NCI-H524 (cell line): ENCODE data around the gene ANKRD1.
"Not testable (repeated sequence)": the region's sequence is repeated elsewhere in the genome, so short reads cannot be mapped to it uniquely, and the experiment has no call there.

ENCODE experiments used
- DNase-seq, 2 experiments: peaks; one replicate each; lab custom pipeline; 2025; lab: John Stamatoyannopoulos, UW

Gene ANKRD1

GRCh38 chr10:90912174-90912573 is 8.7 kb downstream of the ANKRD1 start:
- DNase-seq = no peak

DNA sequence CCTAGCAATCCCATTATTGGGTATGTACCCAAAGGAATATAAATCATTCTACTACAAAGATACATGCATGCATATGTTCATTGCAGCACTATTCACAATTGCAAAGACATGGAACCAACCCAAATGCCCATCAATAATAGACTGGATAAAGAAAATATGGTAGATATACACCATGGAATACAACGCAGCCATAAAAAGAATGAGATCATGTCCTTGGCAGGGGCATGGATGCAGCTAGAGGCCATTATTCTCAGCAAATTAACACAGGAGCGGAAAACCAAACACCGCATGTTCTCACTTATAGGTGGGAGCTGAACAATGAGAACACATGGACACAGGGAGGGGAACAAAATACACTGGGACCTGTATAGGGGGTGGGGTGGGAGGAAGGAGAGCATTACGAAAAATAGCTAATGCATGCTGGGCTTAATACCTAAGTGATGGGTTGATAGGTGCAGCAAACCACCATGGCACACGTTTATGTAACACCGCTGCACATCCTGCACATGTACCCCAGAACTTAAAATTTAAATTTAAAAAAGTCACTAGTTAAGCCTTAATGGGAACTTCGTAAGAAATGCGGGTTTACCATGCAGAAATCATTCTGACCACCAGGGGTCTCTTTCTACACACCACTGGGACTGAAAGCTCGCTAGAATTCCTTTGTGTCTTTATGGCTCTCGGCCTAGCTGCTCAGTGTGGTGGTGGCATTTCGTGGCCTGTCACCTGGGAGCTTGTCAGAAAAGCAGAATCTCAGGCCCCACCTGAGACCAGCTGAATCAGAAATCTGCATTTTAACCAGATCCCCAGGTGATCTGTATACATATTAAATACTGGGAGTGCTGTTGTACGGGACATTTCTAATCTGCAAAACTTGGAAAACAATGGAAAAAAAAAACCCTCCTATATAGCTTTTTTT is 9.5 kb downstream of the ANKRD1 start:
- DNase-seq = peak; percentile 1 to 24

DNA sequence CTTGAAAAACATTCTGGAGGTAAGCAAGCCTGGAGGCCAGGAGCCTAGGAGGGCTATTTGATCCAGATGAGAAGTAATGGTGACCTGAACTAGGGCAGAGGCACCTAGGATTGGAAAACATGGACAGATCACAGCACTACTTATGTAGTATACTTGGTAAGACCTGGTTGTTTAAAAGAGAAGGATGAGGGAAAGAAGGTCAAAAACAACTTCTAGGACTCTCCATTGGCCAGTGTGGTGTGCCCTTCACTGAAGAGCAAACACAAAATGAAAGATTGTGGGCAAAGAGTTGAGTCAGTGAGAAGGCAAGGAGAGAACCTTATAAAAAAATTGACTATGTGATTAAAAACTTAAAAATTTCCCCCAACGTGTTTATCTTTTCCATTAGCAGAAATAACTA is 14.3 kb downstream of the ANKRD1 start:
- no peak for DNase-seq

DNA sequence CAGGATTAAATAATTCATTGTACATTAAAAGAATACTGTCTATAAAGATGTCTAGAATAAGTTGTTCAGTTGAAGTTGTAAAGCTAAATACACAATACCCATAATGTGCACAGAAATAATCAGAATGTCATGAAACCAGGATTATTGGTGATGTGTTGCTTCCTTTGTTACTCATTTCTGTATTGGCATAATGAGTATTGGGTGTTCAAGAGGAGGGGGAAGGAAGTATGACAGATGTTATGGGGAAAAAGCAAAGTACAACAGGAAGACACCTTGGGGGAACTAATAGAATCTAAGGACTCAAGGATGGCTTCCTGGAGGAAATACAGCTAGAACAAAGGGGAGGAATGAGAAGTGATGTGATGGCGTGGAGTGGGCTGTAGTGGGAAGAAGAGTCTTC is 15.0 kb downstream of the ANKRD1 start:
- no peak for DNase-seq

DNA sequence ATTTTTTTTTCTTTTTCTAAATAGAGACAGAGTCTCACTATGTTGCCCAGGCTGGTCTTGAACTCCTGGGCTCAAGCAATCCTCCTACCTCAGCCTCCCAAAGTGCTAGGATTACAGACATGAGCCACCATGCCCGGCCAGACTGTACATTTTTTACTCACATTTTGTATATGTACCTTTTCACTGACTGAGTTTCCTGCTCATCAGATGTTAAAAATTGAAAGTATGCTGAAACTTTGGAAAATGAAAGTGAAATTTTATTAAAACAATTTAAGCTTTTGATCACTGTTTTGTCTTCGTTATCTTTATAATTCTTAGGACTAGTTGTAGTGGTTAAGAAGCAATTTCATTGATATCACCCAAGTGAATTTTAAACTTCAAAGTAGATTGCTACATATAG is 24.0 kb downstream of the ANKRD1 start:
- not testable (repeated sequence) for DNase-seq

- no peak for DNase-seq
Measured at GRCh38 chr10:90893190-90893589, 27.7 kb downstream of the ANKRD1 start.

- no peak for DNase-seq
Measured at GRCh38 chr10:90890347-90890746, 30.5 kb downstream of the ANKRD1 start.

DNA sequence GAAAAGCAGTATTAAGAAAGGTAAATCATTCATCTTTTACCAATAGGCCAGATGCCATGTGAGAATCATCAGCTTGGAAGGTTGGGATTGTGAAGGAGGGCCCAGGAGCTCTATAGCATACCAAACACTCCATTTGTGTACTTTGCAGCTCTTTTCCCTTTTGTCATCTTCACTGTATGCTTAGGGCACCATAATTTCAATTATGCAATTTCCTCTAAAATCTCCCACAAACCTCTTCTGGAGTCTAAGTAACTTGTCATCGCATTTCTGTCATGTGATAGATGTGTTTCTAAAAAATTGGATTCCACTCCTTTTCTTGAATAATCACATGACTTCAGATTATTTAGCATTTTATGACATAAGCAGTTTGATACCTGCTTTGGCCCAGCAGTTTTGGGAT is 31.3 kb downstream of the ANKRD1 start:
- no peak for DNase-seq

GRCh38 chr10:90888387-90888786 is 32.5 kb downstream of the ANKRD1 start:
- no peak for DNase-seq

DNA sequence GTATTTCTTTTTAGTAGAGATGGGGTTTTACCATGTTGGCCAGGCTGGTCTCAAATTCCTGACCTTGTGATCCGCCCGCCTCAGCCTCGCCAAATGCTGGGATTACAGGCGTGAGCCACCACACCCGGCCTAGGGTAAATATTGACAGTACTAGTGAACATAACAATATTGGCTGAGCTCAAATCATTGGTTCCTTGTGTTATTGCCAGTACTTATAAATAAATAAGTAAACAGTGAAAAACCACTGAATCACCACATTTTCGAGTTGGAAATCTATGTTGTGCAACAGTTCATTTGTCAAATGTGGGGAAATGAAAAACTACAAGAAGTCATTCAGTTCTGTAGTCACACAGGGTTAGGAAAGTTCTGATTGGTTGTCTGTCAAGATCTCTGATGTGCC is 33.3 kb downstream of the ANKRD1 start:
- no peak for DNase-seq

DNA sequence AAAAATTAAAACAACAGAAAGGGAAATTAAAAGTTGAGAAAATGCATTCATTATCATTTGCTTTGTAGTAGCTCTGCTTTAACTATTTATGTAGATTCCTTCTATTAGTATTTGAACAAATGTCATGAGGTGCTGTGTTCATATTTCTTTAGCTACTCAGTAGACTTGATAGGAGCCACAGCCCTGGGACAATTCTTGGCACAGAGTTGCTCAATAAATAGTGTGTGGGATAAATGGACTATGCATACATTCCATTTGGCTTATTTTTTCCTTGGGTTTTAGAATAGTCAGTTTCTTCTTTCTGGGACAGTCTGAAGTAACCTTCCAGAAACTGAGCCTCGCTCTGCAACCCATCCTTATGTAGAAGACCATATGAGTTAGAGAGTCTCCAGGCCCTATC is 35.7 kb downstream of the ANKRD1 start:
- DNase-seq = no peak

- DNase-seq = no peak
Measured at GRCh38 chr10:90884431-90884830, 36.5 kb downstream of the ANKRD1 start.

GRCh38 chr10:90880059-90880719 is 40.7 kb downstream of the ANKRD1 start:
- DNase-seq = not testable (repeated sequence)

DNA sequence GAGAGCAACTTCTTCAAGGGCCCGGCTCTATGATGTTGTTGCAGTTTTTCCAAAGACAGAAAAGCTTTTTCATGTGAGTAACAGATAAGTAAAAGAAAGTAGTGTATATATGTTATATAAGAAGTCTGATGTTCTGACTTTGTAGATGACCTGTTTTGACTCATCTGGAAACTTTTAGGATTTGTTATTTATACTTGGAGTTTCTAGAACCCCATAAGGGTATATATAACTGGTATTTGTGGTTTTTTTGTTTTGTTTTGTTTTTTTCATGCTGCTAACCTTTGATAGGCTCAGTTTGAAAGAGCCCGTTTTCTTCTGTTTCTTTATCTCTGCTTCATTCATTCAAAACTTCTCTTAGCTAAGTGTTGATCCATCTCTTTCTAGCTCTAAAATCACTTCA is 41.8 kb downstream of the ANKRD1 start:
- DNase-seq = no peak

GRCh38 chr10:90872648-90873020 is 48.3 kb downstream of the ANKRD1 start:
- DNase-seq = no peak

GRCh38 chr10:90871766-90872647 is 48.9 kb downstream of the ANKRD1 start, which contains the start of gene RPP30:
Gene RPP30 (plus strand): TSS chr10:90871974. CDS start chr10:90871987, 13 bp downstream.
- peak; percentile 21 to 65 for DNase-seq

DNA sequence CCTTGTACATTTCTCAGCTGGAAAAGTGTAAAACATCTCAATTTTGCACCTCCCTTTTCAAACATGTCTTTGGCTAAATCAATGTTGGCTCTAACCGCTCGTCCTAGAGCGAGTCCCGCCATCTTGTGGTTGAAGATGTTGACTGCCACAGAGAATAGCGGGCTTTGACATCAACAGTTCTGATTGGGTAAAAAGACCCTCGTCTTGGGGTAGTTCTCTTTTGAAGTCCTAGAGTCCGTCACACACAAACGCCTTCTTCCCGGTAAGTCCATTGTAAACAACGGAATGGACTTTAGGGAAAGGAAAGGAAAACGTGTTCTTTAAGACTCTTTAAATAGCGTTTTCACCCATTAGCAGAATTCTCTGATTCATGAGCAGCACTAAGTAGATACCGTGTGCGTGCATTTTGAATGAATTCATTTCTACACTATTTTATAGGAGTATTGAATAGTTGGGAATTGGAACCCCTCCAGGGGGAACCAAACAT is 49.6 kb downstream of the ANKRD1 start:
- DNase-seq = peak; percentile 29 to 71

DNA sequence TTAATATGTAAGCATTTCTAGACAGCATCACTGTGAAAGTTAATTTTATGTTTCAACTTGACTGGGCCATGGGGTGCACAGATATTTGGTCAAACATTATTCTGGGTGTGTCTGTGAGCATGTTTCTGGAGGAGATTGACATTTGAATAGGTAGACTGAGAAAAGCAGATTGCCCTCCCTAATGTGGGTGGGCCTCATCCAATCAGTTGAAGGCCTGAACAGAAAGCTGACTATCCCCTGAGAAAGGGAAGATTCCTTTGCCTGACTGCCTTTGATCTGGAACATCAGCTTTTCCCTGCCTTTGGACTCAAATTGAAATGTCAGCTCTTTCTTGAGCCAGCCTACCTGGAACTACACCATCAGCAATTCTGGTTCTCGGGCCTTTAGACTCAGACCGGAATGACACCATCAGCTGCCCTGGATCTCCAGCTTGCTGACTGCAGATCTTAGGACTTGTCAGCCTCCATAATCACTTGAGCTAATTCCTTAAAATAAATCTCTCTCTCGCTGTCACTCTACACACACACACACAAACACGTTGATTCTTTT is 54.8 kb downstream of the ANKRD1 start:
- DNase-seq = no peak

- DNase-seq = no peak
Measured at GRCh38 chr10:90865401-90865800, 55.5 kb downstream of the ANKRD1 start.

- peak in 1 of 2 experiments; percentile 2 for DNase-seq
Measured at GRCh38 chr10:90862908-90863514, 57.9 kb downstream of the ANKRD1 start.
